Left ventricle myocardium superior (tissue), 1 donor: ENCODE results near the gene POC1A. TPM values are rescaled to one million over a fixed set of nuclear protein-coding genes. Genes with fewer than 3 reads are reported as not detected.
A peak's percentile ranks its signal among the peaks of the same experiment; 100 is the strongest.

Experiments used
- ATAC-seq: fragments of 200-7000 bp; cut with Tn5 transposase; one replicate; pipeline ENCODE4 v1.9.1; 2020; ENCODE audit warnings: mild to moderate bottlenecking, moderate library complexity
- DNase-seq: peaks from one replicate; pipeline ENCODE4 v3.0.0-alpha.2; 2020
- intact Hi-C: fragments of 100-400 bp; cut with micrococcal nuclease; formaldehyde crosslinking; loops from one replicate; pipeline ENCODE4 v1.11.0; 2022
- total RNA-seq: library from RNA; stranded (reverse); fragmentation: NEBNext Ultra II Directional; extraction: Animal tissue kit (Norgen Biotek cat#: 25700); gene quantifications from one replicate; pipeline ENCODE4 v1.2.1, GENCODE V29; 2021
- donor health status: DM: no; HTN: yes; CAD: no; lungs with severe emphysema.

The POC1A gene
- total RNA-seq, 1 donor from 2014 or later, result 1.5 TPM

DNA sequence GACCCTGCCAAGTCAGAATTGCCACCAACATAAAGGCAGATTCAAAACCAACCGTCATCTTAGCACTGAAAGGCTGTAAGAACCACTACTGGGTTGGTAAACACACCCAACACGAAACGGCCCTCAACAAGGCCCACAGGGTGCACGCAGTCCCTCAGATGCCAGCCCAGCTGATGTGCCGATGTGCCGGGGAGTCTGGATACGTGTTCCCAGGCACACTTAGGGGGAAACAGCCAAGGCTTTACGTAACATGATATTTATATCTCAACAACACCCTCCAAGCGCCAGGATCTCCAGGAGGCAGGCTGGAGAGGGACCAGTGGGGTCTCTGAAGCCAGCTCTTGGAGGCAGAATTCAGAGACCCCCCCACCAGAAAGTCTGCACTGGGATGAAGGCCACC is 14.2 kb downstream of the POC1A start:
- ATAC-seq (peak; percentile 86), DNase-seq (peak; percentile 70)
- intact Hi-C loops, result no loop called here

DNA sequence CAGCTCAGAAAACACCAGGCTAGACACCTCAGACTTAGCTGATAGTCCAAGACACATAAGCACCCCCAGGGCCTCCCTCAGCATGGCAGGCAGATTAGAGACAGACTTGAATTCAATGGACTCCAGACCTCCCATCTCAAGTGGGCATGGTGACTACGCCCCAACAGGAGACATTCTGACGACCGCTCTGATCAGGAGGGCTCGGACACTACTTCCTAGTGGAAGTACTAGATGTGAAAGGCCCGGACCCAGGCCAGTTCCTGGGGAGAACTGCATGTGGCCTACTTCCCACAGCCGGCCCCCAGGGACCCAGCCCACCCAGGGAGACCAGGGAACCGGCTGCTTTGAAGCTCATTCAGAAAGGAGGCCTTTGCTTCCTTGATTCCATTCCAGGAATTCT is 16.9 kb downstream of the POC1A start:
- no peak for ATAC-seq
- intact Hi-C loops, result no loop called here
- DNase-seq, result no peak

DNA sequence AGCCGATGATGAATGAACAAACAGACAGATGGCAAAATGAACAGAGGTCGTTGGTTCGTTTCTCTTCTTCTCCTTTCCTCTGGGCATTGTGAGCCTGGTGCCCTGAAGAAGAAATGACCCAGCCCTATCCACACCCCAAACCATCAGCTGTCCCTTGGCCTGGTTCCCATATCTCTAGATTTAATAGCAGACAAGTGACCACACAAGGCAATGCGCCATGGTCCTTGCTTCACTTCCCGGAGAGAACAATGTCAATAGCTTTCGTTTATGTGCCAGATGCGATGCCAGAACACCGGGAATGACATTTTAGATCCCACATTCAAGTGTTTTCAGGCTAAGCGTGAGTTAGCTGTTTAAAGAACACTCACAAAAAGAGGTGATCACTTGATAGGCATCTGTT is 17.7 kb downstream of the POC1A start:
- intact Hi-C loops, result no loop called here
- ATAC-seq (no peak), DNase-seq (no peak)

DNA sequence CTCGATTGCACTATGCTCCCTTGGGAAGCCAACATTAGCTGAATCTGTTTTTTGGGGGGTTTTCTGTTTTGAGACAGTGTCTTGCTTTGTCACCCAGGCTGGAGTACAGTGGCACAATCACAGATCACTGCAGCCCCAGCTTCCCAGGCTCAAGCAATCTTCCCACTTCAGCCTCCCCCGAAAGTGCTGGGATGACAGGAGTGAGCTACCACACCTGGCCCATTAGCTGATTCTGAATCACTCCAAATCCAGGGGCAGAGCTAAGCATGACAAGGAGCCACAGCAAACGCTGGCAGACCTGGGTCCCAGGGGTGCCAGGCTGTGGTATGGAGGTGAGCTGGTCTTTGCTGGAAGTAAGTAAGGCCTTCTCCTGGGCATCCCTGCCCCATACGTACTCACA is 18.9 kb downstream of the POC1A start:
- intact Hi-C loops, result no loop called here

DNA sequence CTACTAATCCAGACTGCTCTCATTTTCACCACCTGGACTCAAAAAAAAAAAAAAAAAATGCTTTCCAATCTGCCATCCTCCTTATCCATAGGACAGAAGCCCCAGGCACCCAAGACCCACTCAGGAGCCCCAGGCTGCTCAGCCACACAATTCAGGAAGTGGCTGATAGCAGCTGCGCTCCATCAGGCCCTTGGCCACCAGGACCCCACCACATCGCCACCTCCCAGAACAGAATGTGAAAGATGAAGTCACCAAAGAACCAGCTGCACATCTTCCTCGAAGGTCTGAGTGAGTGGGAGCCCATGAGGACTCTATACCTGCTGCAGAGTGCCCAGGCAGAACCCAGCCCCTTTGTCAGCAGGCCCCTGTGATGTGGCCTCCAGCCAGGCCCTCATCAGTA is 19.5 kb downstream of the POC1A start:
- intact Hi-C loops, result no loop called here
- DNase-seq (no peak), ATAC-seq (no peak)

More for the DNA sequence above, 18.9 kb downstream of the POC1A start:
- ATAC-seq (no peak), DNase-seq (no peak)

DNA sequence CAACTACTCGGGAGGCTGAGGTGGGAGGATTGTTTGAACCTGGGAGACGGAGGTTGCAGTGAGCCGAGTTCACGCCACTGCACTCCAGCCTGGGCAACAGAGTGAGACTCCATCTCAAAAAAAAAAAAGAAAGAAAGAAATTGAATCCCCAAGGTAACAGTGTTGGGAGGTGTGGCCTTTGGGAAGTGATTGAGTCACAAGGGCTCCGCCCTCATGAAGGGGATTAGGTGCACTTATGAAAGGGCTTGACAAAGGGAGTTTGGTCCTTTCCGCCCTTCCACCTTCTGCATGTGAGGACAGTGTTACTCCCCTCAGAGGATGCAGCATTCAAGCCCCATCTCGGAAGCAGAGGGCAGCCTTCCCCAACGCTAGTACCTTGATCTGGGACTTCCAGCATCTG is 21.3 kb downstream of the POC1A start:
- ATAC-seq, result no peak
- intact Hi-C loops, result no loop called here
- no peak for DNase-seq

DNA sequence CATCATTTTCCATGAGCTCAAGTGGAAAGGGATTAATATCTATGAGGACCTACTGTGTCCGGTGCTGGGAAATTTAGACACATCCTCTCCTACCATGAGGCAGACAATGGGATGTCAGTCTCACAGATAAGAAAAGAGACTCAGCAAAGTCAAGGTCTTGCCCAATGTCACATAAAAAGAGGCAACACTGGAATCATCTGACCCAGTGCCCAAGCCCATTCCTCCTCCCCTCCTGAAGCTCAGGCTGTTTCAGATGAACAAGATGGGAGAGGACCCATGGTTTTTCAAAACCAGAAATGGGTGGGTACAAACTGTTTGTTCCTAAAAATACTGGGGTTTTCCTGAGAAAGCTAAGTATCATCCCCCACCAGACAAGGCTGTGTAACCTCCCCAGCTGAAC is 22.2 kb downstream of the POC1A start:
- intact Hi-C loops, result no loop called here
- DNase-seq (no peak), ATAC-seq (no peak)

DNA sequence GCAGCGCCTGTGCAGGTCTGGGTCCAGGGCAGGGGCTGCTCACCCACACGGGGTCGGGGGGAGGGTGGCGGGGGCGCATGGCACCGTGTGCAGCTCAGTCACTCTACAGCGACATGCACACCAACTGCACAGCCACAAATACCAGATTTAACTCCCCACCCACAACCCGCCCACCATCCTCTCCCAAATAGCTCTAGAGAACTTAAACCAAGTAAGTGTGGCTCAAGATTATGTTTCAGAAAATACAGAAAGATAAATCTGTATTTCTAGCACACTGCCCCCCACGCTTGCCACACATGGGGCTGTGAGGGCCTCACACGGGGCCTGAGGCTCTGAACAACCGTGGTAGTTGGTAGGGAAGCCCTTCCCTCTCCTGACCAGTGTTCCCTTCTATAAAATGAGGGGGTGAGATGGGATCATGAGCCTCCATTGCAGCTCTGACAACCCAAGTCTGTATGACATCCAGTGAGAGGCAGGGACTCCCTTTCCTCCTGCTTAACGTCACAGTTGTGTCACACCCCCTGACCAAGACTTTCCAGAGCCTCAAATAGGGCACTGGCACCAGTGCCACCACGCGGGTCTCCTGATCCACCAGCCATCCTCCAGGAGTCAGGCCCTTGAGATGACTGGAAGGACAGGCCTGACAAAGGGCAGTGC is 23.1 kb downstream of the POC1A start:
- intact Hi-C loops, result no loop called here
- ATAC-seq, result no peak
- DNase-seq, result no peak

DNA sequence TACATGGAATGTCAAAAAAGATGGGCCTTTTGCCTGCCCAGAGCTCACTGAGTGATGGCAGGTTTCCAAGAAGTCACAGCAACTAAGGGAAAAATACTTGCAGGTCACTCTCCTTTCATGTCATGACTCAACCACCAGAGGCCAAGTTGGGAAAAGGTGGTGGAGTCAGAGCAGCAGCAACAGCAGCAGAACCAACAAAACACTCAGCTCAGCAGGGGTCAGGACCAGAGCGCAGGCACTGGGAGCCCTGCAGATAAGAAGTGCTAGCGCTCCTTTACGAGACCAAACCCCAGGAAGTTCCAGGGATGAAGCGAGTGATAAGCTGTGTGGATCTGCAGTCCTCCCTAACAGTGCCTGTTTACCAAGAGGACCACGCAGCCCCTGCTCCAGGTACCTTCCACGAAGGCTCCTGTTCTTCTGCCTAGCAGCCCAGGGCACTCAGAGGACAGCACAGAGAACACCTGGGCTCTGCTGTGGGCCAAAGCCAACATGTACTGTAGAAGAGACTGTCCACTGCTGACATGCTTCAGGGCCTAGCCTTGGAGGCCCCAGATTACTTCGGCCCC is 26.0 kb downstream of the POC1A start:
- intact Hi-C loops, result loop anchor here (10.0 kb wide), 1 partner anchor 53 kb away; no protein-coding TSS in a partner anchor
- peak; percentile 37 for ATAC-seq
- no peak for DNase-seq

DNA sequence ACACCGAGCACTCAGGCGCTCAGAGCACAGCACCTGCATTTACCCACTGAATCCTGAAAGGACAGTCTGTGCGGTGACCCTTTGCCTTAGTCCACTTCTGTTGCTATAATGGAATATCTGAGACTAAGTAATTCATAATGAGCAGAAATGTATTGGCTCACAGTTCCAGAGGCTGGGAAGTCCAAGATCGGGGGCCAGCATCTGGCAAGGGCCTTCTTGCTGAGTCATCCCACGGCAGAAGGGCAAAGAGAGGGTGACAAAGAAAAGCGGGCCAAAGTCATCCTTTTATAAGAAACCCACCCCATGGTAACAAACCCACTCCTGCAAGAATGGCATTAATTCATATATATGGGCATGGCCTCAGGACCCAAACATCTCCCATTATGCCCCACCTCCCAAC is 27.7 kb downstream of the POC1A start:
- peak; percentile 3 for DNase-seq
- intact Hi-C loops, result loop anchor here (10.0 kb wide), 1 partner anchor 52 kb away; no protein-coding TSS in a partner anchor
- ATAC-seq, result no peak

DNA sequence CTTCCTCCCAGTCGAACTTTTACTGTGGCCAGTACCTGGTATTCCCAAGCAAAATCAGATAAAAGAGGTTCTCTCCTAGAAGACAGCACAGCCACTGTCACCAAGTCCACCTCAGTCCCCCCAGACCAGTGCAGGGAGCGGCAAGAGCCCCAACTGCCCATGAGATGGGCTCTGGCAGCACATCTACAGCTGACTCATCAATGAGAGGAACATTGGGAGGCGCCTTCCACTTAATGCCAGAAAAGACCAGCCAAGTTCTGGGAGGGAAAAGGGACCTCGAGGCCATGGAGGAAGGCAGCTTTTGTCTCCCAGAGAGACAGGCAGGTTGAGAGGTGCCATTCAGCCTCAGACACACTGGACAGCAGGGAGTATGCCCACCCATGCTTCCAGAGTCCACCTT is 28.2 kb downstream of the POC1A start:
- ATAC-seq (no peak), DNase-seq (peak; percentile 18)
- intact Hi-C loops, result loop anchor here (10.0 kb wide), 1 partner anchor 51 kb away; no protein-coding TSS in a partner anchor

DNA sequence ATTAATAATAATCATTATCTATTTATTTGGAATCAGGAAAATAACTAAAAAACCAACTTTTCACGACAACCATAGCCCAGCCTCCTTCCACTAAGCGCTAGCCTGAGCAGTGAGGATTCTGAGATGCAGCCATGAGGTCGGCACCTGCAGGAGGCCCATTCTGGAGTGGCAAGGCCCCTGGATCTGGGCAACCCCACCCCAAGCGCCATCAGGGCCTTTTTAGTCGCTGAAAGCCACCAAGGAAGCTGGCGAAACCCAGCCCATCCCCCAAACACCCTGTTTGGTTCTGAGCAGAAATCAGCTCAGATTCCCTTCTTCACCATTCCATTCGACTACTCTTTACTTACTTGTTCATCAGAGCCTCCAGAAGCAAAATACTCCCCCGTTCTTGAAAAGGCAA is 29.5 kb downstream of the POC1A start:
- intact Hi-C loops, result loop anchor here (5.0 to 10.0 kb wide), 2 partner anchors 50 to 122 kb away; no protein-coding TSS in a partner anchor
- no peak for ATAC-seq

DNA sequence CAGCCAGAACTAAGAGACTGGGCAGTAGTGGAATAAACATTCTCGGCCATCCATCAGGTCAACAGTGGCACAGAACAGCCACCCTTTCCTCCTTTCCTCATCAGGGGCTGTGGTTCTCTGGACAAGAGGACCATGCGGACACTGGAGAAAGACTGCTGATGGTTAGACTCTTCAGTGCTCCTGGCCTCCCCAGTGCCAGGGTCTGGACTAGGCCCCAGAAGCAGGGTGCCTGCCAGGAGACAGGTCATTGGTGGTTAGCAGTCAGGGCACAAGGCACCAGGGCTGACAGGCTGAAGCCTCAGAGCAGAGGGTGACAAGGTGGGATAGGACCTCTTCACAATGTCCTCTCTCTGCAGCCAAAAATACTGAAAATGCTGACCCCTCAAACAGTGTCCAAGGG is 30.1 kb downstream of the POC1A start:
- intact Hi-C loops, result loop anchor here (5.0 to 10.0 kb wide), 2 partner anchors 49 to 122 kb away; no protein-coding TSS in a partner anchor
- DNase-seq (no peak), ATAC-seq (no peak)

More for the DNA sequence above, 29.5 kb downstream of the POC1A start:
- peak; percentile 16 for DNase-seq

DNA sequence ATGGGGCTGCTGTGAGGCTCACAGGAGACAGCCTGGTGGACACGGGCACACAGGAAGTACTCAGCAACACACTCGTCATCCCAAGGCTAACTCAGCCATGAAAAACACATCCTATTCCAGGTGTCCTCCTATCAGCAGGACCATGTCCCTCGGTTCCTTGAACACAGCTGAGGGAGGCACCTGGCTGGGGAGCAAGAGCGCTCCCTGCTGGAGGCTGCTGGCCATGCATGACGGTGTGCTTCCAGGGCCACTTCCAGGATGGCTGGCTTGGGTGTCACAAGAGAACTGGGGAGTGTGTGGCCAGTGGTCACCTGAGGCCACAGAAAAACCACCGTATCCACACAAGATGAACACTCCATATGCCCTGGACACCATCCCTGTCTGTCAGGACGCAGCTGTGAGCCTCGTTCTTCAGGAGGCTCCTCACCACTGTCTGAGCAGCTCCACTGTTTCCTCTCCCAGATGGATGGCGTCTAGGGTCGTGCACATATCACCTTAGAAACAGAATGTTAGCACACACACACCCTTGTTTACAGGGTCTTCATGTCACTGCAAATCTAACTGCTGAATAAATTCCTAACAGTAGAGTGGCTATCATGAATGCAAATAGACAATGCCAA is 31.0 kb downstream of the POC1A start:
- ATAC-seq, result peak; percentile 81
- peak; percentile 86 for DNase-seq
- intact Hi-C loops, result loop anchor here (5.0 to 10.0 kb wide), 2 partner anchors 48 to 121 kb away; no protein-coding TSS in a partner anchor

DNA sequence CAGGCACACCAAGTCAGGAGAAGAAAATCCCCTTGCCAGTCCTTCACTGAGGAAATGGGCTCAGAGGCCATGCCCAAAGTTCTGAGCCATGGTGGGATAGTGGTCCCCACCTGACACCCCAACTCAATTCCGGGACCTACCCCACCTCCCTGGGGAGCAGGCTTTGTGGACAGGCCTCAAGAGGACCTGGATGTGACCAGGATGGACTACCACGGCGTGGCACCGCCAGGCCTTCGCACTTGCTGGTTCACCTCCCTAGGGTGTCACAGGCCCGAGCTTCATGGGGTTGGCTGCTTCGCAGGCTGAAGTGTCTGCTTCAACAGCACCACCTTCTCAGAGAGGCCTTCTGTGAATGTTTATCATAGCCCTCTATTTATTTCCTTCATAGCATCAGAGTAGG is 31.7 kb downstream of the POC1A start:
- ATAC-seq, result no peak
- DNase-seq, result no peak
- intact Hi-C loops, result loop anchor here (5.0 to 10.0 kb wide), 2 partner anchors 48 to 120 kb away; no protein-coding TSS in a partner anchor

DNA sequence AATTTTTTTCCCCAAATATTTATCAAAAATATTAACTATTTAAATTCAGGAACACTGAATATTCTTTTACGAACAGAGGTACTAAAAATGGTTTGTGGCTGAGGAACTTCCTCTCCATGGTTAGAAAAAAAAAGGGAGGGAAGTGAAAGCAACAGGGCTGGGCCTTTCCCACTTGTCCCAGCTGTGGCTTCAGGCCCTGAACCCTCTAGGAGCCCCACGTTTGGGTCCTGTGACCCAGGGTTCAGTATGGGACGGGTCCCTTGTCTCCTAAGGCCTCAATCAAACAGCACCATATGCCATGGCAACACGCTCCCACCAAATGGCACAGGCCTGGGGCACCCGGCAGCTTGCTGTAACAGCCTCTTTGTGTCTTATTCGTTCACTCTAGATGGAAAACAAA is 32.4 kb downstream of the POC1A start:
- DNase-seq (no peak), ATAC-seq (peak; percentile 42)
- intact Hi-C loops, result loop anchor here (5.0 to 10.0 kb wide), 2 partner anchors 47 to 120 kb away; no protein-coding TSS in a partner anchor

DNA sequence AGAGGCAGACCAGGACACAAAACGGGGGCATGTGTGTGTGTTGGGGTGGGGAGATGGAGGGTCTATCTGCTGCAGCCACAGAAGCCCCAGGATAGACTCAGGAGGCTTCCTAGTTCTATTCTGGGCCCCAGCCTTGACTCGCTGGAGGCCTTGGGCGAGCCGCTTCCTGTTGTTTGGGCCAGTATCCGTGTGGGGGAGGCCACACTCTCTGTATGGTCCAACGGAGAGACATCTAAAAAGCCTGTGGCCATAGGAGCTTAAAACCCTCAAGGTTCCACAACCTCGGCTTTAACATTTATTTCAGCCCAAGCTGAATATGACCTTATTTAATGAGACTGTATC is 32.8 kb downstream of the POC1A start:
- intact Hi-C loops, result loop anchor here (5.0 to 10.0 kb wide), 2 partner anchors 47 to 119 kb away; no protein-coding TSS in a partner anchor
- DNase-seq, result peak; percentile 63
- ATAC-seq, result peak; percentile 70

DNA sequence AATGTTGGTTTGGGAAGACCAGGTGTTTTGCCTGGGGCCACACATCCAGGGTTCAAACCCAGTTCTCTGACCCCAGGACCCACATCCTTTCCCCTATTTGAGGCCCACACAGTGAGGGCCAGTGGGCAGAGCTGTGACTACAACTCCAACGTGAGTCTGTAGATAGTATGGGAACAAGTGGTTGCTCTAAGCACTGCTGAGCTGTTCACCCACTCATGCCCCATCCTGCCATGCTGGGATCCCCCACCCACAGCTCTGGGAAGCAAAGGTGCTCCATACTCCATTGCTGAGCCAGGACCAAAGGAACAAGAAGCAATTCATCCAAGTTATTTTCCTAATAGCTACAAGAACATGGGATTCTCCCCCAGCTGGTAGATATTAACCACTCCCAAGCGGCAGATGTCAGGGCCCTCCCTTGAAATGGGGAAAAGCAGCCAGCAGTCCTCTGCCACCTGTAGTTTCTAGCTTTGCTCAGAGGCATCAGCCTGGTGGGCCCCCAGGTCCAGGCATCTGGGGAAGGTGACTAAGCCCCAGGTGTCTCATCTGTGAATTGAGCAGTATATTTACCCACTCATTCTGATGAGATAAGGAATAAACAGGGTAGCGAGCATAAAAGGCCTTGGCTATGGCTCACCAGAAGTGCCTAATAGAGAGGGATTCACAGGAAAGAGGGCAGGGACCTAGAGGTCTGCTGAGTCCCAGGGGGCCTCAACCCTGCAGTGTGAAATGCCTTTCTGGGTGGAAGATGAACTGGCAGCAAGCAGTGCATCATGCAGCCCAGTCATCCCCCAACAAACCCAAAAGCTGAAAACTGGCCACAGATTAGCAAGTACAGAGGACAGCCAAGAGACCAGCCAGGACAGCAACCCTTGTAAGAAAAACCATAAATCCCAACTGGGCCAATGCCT is 33.4 kb downstream of the POC1A start:
- intact Hi-C loops, result loop anchor here (5.0 to 10.0 kb wide), 2 partner anchors 46 to 119 kb away; no protein-coding TSS in a partner anchor
- ATAC-seq (no peak), DNase-seq (no peak)

DNA sequence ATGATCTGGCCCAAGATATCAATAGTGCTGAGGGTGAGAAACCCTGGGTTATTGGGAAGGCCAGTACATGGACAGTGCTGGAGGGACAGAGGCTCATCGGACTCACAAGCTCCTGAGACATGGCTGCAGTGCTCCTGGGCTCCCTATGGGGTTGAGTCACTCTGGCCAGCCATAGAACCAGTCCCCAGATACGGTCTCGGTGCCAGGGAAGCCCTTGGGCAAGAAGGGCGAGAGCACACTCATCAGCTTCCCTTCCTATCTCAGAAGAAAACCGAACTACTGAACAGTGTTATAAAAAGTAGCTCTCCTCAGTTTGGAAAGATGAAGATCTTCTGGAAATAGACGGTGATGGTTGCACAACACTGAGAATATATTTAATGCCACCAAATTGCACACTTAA is 34.4 kb downstream of the POC1A start:
- ATAC-seq (no peak), DNase-seq (no peak)
- intact Hi-C loops, result loop anchor here (5.0 to 10.0 kb wide), 2 partner anchors 45 to 118 kb away; no protein-coding TSS in a partner anchor
